Fibroblast of villous mesenchyme (primary cell): Measurements from ENCODE around the gene CIAO1. TPM values are rescaled to one million over a fixed set of nuclear protein-coding genes. Genes with fewer than 3 reads are reported as not detected.

Experiments used
- DNase-seq: peaks from one replicate; pipeline ENCODE4 v3.0.0-alpha.2; 2010; ENCODE audit warnings: low read depth
- H3K4me3 ChIP-seq: 2 replicates; pipeline ENCODE4 v1.5.1; 2011; ENCODE audit warnings: low read depth, mild to moderate bottlenecking, low read length
- CTCF ChIP-seq: IDR thresholded peaks from 2 replicates; pipeline ENCODE4 v1.5.1; 2012; ENCODE audit warnings: low read depth, mild to moderate bottlenecking, low read length; ENCODE audit not compliant: insufficient read depth
- total RNA-seq: library from RNA; depleted of rRNA; stranded (reverse); fragments of >200 nt; gene quantifications from 2 replicates; pipeline ENCODE4 v1.2.3, GENCODE V29; 2012

The CIAO1 gene
- total RNA-seq, 1 donor, result 108 TPM

- peak; percentile 55 for TF ChIP-seq CTCF
- DNase-seq, result peak; percentile 43
- peak overlapping the region; percentile 93 for H3K4me3 ChIP-seq
Measured at GRCh38 chr2:96264656-96265348, 1.2 kb upstream of the CIAO1 start.

GRCh38 chr2:96265349-96265839 lies 631 bp upstream of the CIAO1 start:
- peak overlapping the region; percentile 93 for H3K4me3 ChIP-seq
- no peak for TF ChIP-seq CTCF
- peak; percentile 36 for DNase-seq

- TF ChIP-seq CTCF, result peak; percentile 49
- peak overlapping the region; percentile 93 for H3K4me3 ChIP-seq
- DNase-seq, result no peak
Measured at GRCh38 chr2:96267159-96267971, 1.3 kb downstream of the CIAO1 start.

- TF ChIP-seq CTCF, result peak; percentile 2
- no peak overlapping the region for H3K4me3 ChIP-seq
- no peak for DNase-seq
Measured at GRCh38 chr2:96271995-96272394, 6.0 kb downstream of the CIAO1 start.

- no peak for TF ChIP-seq CTCF
- H3K4me3 ChIP-seq, result no peak overlapping the region
- DNase-seq, result no peak
Measured at GRCh38 chr2:96273763-96274162, 7.7 kb downstream of the CIAO1 start.

GRCh38 chr2:96274355-96275056 lies 8.5 kb downstream of the CIAO1 start:
- no peak overlapping the region for H3K4me3 ChIP-seq

More at GRCh38 chr2:96274355-96275056, 8.5 kb downstream of the CIAO1 start:
- TF ChIP-seq CTCF, result no peak
- no peak for DNase-seq
